Measurements from ENCODE around the gene B4GALT3. TPM values are rescaled to one million over a fixed set of nuclear protein-coding genes. Genes with fewer than 3 reads are reported as not detected.

Gene B4GALT3
- total and polyA plus RNA-seq, 2 donors (not counting 1 experiment from before 2014, with no cell fraction given), result 17.8 to 18.7 TPM

- Histone ChIP-seq H3K4me1 (ENCODE audit: control insufficient read depth, extremely low read depth, insufficient read depth, low read length) (peaks cover 14% of the 10 kb centered on the region), H3K9me3 (ENCODE audit: control insufficient read depth, insufficient read depth, low read depth, low read length) (no peaks in the 10 kb centered on the region), H3K9ac (ENCODE audit: insufficient read depth, low read length) (peak overlapping the region; percentile 61), H3K27ac (ENCODE audit: insufficient read depth, low read length) (peak overlapping the region; percentile 90), H4K20me1 (ENCODE audit: control insufficient read depth, extremely low read depth, insufficient read depth, low read length) (no peaks in the 10 kb centered on the region), H3K36me3 (ENCODE audit: control insufficient read depth, insufficient read depth, low read length) (peaks cover 8% of the 10 kb centered on the region), H3K4me2 (ENCODE audit: extremely low read depth, insufficient read depth, low read length) (peak overlapping the region; percentile 28), H2AFZ (ENCODE audit: low read length) (peak overlapping the region; percentile 60), H3K27me3 (ENCODE audit: control insufficient read depth, insufficient read depth, low read length) (no peaks in the 10 kb centered on the region), H3K4me3 (replicated peaks in 1 of 4; ENCODE audit: control extremely low read depth in 1 of 4, insufficient read depth in 1 of 4, low read depth in 3 of 4, low read length in 4 of 4) (no peak overlapping the region), H3K79me2 (ENCODE audit: control insufficient read depth, insufficient read depth, low read length) (no peaks in the 10 kb centered on the region)
- TF ChIP-seq EZH2 (IDR thresholded peaks at IDR 0.05; ENCODE audit: low read length, missing control alignments) (no peak), CTCF (conservative IDR thresholded peaks at IDR 0.05 in 1 of 2, IDR thresholded peaks at IDR 0.05 in 1 of 2; ENCODE audit: low read depth in 1 of 2, low read length in 2 of 2) (no peak)
- DNase-seq (ENCODE audit: low read depth in 2 of 2), result peak; percentile 80
Measured at GRCh38 chr1:161216945-161217712, 39.8 kb upstream of the B4GALT3 start.

GRCh38 chr1:161215076-161215475, 37.8 kb upstream of the B4GALT3 start, which contains the start of gene FCER1G:
FCER1G (plus strand) TSS chr1:161215295; CDS start chr1:161215322, 27 bp downstream.
- TF ChIP-seq EZH2 (IDR thresholded peaks at IDR 0.05; ENCODE audit: low read length, missing control alignments), result no peak
- TF ChIP-seq CTCF (conservative IDR thresholded peaks at IDR 0.05 in 1 of 2, IDR thresholded peaks at IDR 0.05 in 1 of 2; ENCODE audit: low read depth in 1 of 2, low read length in 2 of 2), result no peak
- Histone ChIP-seq H3K79me2 (ENCODE audit: control insufficient read depth, insufficient read depth, low read length) (no peaks in the 10 kb centered on the region), H3K4me2 (ENCODE audit: extremely low read depth, insufficient read depth, low read length) (no peak within 1 kb of the TSS), H3K4me1 (ENCODE audit: control insufficient read depth, extremely low read depth, insufficient read depth, low read length) (peaks cover 14% of the 10 kb centered on the region), H3K27ac (ENCODE audit: insufficient read depth, low read length) (no peak within 1 kb of the TSS), H3K9me3 (ENCODE audit: control insufficient read depth, insufficient read depth, low read depth, low read length) (no peaks in the 10 kb centered on the region), H3K9ac (ENCODE audit: insufficient read depth, low read length) (no peak within 1 kb of the TSS), H3K27me3 (ENCODE audit: control insufficient read depth, insufficient read depth, low read length) (no peaks in the 10 kb centered on the region), H4K20me1 (ENCODE audit: control insufficient read depth, extremely low read depth, insufficient read depth, low read length) (no peaks in the 10 kb centered on the region), H2AFZ (ENCODE audit: low read length) (no peak within 1 kb of the TSS), H3K36me3 (ENCODE audit: control insufficient read depth, insufficient read depth, low read length) (peaks cover 12% of the 10 kb centered on the region), H3K4me3 (replicated peaks in 1 of 4; ENCODE audit: control extremely low read depth in 1 of 4, insufficient read depth in 1 of 4, low read depth in 3 of 4, low read length in 4 of 4) (no peak within 1 kb of the TSS)
- DNase-seq (ENCODE audit: low read depth in 2 of 2), result no peak

- H3K79me2 ChIP-seq (ENCODE audit: control insufficient read depth, insufficient read depth, low read length), result no peaks in the 10 kb centered on the region
- H3K4me2 ChIP-seq (ENCODE audit: extremely low read depth, insufficient read depth, low read length), result no peak overlapping the region
- H3K4me3 ChIP-seq (replicated peaks in 1 of 4; ENCODE audit: control extremely low read depth in 1 of 4, insufficient read depth in 1 of 4, low read depth in 3 of 4, low read length in 4 of 4), result no peak overlapping the region
- H3K4me1 ChIP-seq (ENCODE audit: control insufficient read depth, extremely low read depth, insufficient read depth, low read length), result peaks cover 14% of the 10 kb centered on the region
- H3K27me3 ChIP-seq (ENCODE audit: control insufficient read depth, insufficient read depth, low read length), result no peaks in the 10 kb centered on the region
- TF ChIP-seq EZH2 (IDR thresholded peaks at IDR 0.05; ENCODE audit: low read length, missing control alignments) (no peak), CTCF (conservative IDR thresholded peaks at IDR 0.05 in 1 of 2, IDR thresholded peaks at IDR 0.05 in 1 of 2; ENCODE audit: low read depth in 1 of 2, low read length in 2 of 2) (no peak)
- H3K9me3 ChIP-seq (ENCODE audit: control insufficient read depth, insufficient read depth, low read depth, low read length), result no peaks in the 10 kb centered on the region
- no peak for DNase-seq (ENCODE audit: low read depth in 2 of 2)
- no peaks in the 10 kb centered on the region for H4K20me1 ChIP-seq (ENCODE audit: control insufficient read depth, extremely low read depth, insufficient read depth, low read length)
- peaks cover 12% of the 10 kb centered on the region for H3K36me3 ChIP-seq (ENCODE audit: control insufficient read depth, insufficient read depth, low read length)
- no peak overlapping the region for H2AFZ ChIP-seq (ENCODE audit: low read length)
- H3K27ac ChIP-seq (ENCODE audit: insufficient read depth, low read length), result no peak overlapping the region
- H3K9ac ChIP-seq (ENCODE audit: insufficient read depth, low read length), result no peak overlapping the region
Measured at GRCh38 chr1:161214369-161214768, 37.1 kb upstream of the B4GALT3 start.

All from fibroblast of lung (primary cell).